ENCODE data around the gene AR.

Gene AR, protein sequence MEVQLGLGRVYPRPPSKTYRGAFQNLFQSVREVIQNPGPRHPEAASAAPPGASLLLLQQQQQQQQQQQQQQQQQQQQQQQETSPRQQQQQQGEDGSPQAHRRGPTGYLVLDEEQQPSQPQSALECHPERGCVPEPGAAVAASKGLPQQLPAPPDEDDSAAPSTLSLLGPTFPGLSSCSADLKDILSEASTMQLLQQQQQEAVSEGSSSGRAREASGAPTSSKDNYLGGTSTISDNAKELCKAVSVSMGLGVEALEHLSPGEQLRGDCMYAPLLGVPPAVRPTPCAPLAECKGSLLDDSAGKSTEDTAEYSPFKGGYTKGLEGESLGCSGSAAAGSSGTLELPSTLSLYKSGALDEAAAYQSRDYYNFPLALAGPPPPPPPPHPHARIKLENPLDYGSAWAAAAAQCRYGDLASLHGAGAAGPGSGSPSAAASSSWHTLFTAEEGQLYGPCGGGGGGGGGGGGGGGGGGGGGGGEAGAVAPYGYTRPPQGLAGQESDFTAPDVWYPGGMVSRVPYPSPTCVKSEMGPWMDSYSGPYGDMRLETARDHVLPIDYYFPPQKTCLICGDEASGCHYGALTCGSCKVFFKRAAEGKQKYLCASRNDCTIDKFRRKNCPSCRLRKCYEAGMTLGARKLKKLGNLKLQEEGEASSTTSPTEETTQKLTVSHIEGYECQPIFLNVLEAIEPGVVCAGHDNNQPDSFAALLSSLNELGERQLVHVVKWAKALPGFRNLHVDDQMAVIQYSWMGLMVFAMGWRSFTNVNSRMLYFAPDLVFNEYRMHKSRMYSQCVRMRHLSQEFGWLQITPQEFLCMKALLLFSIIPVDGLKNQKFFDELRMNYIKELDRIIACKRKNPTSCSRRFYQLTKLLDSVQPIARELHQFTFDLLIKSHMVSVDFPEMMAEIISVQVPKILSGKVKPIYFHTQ

GRCh38 chrX:67543818-67544217, at the start of gene AR:
AR (plus strand) TSS chrX:67544021; CDS start chrX:67545147, 1,126 bp downstream.
- no peak for DNase-seq (ENCODE audit: low read depth)

DNA sequence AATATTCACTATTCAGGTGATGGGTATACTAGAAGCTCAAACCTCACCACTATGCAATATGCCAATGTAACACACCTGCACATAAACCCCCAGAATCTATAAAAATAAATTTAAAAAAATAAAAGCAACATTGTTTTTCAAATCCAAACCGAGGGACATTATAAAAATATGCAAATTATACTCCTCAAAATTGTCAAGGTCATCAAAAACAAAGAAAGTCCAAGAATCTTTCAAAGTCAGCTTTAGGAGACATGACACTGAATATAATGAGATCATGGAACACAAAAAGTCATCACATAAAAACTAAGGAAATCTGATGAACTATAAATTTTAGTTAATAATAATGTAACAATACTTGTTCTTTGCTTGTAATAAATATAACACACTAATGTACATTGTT, 43.2 kb upstream of the AR start:
- no peak for DNase-seq (ENCODE audit: low read depth)

- DNase-seq (ENCODE audit: low read depth): no peak
Measured at GRCh38 chrX:67503004-67503403, 40.8 kb upstream of the AR start.

DNA sequence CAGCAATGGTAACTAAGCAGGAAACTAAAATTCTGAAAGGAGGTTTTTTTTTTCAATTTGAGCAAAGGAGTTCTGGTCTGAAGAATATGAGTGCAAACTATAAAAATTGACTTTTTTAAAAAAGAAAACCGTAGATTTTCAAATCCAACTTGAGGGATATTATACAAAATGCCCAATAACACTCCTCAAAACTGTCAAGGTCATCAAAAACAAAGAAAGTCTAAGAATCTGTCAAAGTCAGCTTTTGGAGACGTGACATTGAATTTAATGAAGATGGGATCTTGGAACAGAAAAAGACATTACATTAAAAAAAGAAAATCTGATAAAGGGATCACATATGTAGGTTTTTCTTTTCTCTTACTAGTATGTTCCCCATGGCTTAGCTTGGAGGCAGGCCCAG, 40.4 kb upstream of the AR start:
- no peak for DNase-seq (ENCODE audit: low read depth)

- no peak for DNase-seq (ENCODE audit: low read depth)
Measured at GRCh38 chrX:67520671-67521070, 23.1 kb upstream of the AR start.

DNA sequence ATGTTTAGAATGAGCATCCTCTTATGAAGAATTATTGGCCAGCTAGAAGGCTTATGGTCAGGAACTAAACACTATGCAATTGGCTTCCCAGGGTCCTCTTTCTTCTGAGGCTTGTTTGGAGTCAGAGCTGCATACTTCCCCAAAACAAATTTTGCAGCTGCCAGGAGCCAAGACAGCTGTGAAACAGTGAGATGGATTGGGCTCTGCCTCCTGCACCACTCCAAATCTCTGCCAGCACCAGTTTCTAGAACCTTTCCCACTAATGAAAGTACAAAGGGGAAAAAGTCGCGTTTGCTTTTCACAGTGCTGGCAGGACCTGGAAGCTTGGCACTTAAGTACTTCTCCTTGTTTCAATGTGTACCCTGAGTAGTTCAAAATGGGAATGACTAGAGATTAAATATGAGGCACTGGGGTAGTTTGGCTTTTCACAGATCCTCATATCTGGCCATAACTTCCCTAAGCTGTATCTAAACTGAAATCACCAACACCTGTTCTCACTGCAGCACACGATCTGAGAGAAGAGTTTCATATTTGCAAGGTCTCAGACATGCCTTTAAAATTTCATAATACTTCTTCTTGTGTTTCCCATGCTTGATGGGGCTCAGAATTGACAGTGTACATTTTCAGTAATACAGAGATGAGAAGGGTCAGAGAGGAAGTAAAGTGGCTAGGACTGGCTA, 20.7 kb upstream of the AR start:
- DNase-seq (ENCODE audit: low read depth): no peak

DNA sequence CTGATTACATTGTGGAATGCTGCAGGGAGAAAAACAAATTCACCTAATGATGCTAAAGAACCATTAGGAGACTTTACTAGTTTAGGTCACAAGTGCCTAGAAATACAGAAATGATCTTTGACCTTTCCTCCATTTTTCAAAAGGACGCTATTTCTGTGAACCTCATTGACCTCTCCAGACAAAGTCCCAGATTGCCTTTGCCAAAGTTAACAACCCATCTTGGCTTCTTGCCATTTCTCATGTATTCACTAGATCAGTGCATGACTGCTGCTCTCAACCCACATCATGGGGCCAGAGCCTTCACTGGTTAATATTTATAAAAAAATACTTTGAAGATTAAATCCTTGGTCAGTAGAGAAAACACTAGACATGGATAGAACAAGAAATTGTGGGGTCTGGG, 19.9 kb upstream of the AR start:
- no peak for DNase-seq (ENCODE audit: low read depth)

- DNase-seq (ENCODE audit: low read depth): no peak
Measured at GRCh38 chrX:67524428-67524827, 19.4 kb upstream of the AR start.

DNA sequence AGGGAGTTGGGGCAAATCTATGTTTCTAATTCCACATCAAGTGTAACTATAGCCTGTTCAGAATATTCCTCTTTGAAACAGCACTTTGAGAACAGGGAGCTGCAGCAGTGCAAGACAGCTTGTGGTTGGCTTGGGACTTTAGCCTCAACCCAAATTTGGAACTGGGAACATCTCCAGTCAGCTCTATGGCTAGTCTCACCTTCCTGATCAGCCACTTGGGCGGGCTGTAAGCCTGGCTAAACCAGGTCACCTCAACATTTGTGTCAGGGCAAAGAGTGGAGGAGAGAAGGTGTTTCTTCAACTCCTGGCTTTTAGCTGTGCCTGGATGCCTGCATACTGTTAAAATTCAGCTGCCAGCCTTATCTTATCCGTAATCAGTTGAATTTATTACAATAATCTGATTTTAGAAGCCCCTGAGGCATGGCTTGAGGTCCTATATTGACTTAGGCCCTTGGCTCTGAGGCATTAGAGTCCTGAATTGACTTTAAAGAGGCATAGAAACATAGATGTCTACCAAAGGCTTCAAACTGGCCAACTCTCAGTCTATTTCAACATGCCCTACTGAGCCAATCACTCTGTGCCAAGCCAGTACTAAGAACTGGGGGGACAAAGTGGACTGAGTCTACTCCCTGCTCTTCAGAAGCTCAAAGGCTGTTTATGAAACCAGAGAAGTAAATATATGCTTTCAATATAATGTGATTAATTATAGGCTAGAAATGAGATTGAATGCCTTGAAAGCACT, 18.7 kb upstream of the AR start:
- DNase-seq (ENCODE audit: low read depth): no peak

DNA sequence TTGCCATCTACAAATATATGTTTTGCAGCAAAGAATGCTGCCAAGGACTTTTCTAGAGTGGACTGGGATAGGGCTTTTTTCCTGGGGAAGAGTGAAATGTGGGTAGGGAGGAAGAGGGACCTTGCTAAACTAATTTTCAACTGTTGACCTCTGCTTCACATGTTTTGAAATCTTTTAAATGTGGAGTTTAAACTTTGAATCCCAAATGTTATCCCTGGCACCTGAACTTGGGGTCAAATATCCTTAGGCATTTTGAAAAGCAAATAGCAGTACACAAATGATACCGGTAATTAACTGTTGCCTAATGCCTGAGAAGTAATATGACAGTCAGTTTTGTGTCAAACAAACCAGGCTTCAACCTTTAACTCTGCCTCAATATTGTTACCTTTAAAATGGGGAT, 7.3 kb upstream of the AR start:
- DNase-seq (ENCODE audit: low read depth): no peak

GRCh38 chrX:67538383-67538782, 5.4 kb upstream of the AR start:
- DNase-seq (ENCODE audit: low read depth): no peak

DNA sequence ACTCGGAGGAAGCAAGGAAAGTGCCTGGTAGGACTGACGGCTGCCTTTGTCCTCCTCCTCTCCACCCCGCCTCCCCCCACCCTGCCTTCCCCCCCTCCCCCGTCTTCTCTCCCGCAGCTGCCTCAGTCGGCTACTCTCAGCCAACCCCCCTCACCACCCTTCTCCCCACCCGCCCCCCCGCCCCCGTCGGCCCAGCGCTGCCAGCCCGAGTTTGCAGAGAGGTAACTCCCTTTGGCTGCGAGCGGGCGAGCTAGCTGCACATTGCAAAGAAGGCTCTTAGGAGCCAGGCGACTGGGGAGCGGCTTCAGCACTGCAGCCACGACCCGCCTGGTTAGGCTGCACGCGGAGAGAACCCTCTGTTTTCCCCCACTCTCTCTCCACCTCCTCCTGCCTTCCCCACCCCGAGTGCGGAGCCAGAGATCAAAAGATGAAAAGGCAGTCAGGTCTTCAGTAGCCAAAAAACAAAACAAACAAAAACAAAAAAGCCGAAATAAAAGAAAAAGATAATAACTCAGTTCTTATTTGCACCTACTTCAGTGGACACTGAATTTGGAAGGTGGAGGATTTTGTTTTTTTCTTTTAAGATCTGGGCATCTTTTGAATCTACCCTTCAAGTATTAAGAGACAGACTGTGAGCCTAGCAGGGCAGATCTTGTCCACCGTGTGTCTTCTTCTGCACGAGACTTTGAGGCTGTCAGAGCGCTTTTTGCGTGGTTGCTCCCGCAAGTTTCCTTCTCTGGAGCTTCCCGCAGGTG, 637 bp downstream of the AR start:
- no peak for DNase-seq (ENCODE audit: low read depth)

GRCh38 chrX:67545036-67545821, 1.4 kb downstream of the AR start:
- no peak for DNase-seq (ENCODE audit: low read depth)

GRCh38 chrX:67545893-67546495, 2.2 kb downstream of the AR start:
- no peak for DNase-seq (ENCODE audit: low read depth)

- DNase-seq (ENCODE audit: low read depth): no peak
Measured at GRCh38 chrX:67546496-67547423, 2.9 kb downstream of the AR start.

- no peak for DNase-seq (ENCODE audit: low read depth)
Measured at GRCh38 chrX:67555578-67556203, 11.9 kb downstream of the AR start.

DNA sequence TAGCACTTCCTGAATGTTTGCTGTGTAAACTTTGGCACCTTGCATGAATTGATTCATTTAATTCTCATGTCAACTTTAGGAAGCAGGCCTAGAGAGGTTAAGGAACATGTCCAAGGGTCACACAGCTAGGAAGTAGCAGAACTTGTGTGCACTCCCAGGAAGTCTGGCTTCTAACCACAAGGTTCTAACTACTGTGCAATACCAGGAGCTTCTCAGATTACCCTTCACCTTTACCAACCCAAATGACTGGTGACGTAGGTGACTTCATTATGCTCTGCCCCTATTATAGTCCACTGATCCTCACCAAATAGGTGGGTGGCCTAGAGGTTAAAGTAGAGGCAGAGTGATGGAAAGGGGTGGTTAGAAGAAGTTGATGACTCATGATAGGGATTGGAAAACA, 14.4 kb downstream of the AR start:
- DNase-seq (ENCODE audit: low read depth): no peak
